GM06990 (cell line): Measurements from ENCODE around the gene RIN3.

Experiments
- DNase-seq: peaks from one replicate; pipeline ENCODE4 v3.0.0-alpha.2; 2011; ENCODE audit not compliant: insufficient read length; ENCODE audit errors: extremely low read depth
- H3K27me3 ChIP-seq: replicated peaks from 2 replicates; pipeline ENCODE4 v1.6.0; 2011; ENCODE audit warnings: low read length; ENCODE audit not compliant: control insufficient read depth, insufficient read depth
- H3K36me3 ChIP-seq: 2 replicates; pipeline ENCODE4 v1.5.1; 2011; ENCODE audit warnings: low read length; ENCODE audit not compliant: control insufficient read depth, insufficient read depth
- H3K4me3 ChIP-seq: replicated peaks from 2 replicates; pipeline ENCODE4 v1.5.1; 2011; ENCODE audit warnings: low read depth, mild to moderate bottlenecking, control low read depth, low read length
- TF ChIP-seq, protein P1 (sequence below): IDR thresholded peaks from 2 replicates; pipeline ENCODE4 v1.5.1; 2011; ENCODE audit warnings: low read length, control low read depth, mild to moderate bottlenecking, inconsistent platforms; ENCODE audit not compliant: insufficient read depth, poor library complexity, severe bottlenecking

RIN3 gene

DNA sequence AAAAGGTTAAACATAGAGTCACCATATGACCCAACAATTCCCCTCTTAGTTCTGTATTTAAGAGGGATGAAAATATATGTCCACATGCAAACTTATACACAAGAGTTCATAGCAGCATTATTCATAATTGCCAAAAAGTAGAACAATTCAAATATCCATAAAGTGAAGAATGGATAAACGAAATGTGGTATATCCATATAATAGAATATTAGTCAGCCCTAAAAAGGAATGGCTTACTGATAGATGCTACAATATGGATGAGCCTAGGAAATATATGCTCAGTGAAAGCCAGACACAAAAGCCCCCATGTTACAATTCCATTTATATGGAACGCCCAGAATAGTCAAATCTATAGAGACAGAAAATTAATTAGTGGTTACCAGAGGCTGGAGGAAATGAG, 44.1 kb upstream of the RIN3 start:
- Histone ChIP-seq H3K4me3 (no peak overlapping the region), H3K36me3 (no peaks in the 10 kb centered on the region), H3K27me3 (no peaks in the 10 kb centered on the region)
- TF ChIP-seq, protein P1, sequence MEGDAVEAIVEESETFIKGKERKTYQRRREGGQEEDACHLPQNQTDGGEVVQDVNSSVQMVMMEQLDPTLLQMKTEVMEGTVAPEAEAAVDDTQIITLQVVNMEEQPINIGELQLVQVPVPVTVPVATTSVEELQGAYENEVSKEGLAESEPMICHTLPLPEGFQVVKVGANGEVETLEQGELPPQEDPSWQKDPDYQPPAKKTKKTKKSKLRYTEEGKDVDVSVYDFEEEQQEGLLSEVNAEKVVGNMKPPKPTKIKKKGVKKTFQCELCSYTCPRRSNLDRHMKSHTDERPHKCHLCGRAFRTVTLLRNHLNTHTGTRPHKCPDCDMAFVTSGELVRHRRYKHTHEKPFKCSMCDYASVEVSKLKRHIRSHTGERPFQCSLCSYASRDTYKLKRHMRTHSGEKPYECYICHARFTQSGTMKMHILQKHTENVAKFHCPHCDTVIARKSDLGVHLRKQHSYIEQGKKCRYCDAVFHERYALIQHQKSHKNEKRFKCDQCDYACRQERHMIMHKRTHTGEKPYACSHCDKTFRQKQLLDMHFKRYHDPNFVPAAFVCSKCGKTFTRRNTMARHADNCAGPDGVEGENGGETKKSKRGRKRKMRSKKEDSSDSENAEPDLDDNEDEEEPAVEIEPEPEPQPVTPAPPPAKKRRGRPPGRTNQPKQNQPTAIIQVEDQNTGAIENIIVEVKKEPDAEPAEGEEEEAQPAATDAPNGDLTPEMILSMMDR, result no peak
- no peak for DNase-seq

DNA sequence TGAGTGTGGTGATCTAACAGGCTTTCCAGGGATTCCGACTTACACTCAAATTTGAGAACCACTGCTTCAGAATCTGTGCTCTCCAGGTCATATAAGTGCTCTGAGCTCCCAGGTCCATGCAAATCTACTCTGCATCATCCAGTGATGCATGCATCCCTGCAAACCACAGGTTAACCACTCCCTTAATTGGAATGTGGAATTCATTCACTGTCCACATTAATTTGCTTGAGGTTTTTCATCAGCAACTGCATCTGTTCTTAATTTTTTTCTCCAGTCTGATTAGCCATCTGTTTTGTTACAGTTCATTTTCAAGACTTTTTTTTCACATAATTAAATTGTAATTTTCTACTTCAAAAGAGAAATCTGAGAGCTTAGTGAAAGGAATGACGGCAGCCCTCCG, 43.4 kb upstream of the RIN3 start:
- H3K27me3 ChIP-seq, result no peaks in the 10 kb centered on the region
- H3K4me3 ChIP-seq, result no peak overlapping the region
- H3K36me3 ChIP-seq, result no peaks in the 10 kb centered on the region
- no peak for DNase-seq
- TF ChIP-seq, protein P1, result no peak

DNA sequence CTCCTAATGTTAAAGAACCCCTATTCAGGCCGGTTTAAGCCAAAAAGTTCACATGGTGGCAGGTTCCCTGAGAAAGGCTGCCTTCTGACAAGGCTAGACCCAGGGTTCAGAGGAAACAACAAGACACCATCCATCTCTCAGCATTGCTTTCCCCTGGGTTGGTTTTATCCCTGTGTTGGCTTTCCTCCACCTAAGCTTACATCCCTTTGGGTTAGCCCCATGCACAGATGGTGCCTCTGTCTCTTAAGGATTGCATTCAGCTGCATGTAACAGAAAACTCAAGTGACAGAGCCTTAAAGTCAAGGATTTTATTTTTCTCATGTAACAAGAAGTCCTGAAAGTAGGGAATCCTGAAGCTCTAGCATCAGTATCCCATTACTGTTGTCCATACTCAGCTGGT, 42.8 kb upstream of the RIN3 start:
- TF ChIP-seq, protein P1, result no peak
- H3K27me3 ChIP-seq, result no peaks in the 10 kb centered on the region
- DNase-seq, result no peak

DNA sequence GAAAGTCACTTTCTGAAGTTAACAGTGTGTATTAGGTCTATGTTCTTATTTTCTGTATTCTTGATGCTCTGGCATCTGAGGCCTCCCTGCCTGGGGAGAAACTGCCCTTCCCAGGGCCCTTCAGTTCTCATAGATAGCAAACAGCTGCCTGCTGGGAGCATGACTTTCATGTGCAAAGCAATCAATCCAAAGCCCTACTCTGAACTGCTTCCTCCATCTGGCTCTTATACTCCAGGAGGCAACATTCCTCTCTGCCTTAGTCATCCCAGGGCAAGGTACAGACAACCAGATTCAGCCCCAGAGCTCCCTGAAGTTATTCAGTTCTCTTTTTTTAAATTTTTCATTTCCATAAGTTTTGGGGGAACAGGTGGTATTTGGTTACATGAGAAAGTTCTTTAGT, 41.7 kb upstream of the RIN3 start:
- DNase-seq, result no peak
- no peaks in the 10 kb centered on the region for H3K27me3 ChIP-seq
- H3K4me3 ChIP-seq, result no peak overlapping the region
- TF ChIP-seq, protein P1, result no peak
- H3K36me3 ChIP-seq, result no peaks in the 10 kb centered on the region

More for the DNA sequence above, 42.8 kb upstream of the RIN3 start:
- Histone ChIP-seq H3K4me3 (no peak overlapping the region), H3K36me3 (no peaks in the 10 kb centered on the region)

DNA sequence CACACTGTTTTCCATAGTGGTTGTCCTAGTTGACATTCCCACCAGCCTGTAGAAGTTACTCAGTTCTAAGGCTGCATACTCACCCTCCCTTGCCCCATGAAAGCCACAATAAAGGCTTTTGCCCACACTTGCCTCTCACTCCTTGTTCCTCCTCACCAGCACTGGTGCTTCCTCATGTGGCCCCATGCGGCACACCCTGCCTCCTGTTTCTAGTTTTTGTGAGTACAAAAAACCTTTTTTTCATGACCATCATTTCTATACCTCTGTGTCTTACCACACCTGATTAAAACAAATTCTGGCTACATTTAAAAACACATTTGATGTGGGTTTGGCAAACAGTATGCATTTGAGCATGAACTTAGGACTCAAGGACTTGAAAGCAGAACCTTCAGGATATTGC, 40.7 kb upstream of the RIN3 start:
- Histone ChIP-seq H3K27me3 (no peaks in the 10 kb centered on the region), H3K4me3 (no peak overlapping the region), H3K36me3 (no peaks in the 10 kb centered on the region)
- no peak for DNase-seq
- TF ChIP-seq, protein P1, result no peak

DNA sequence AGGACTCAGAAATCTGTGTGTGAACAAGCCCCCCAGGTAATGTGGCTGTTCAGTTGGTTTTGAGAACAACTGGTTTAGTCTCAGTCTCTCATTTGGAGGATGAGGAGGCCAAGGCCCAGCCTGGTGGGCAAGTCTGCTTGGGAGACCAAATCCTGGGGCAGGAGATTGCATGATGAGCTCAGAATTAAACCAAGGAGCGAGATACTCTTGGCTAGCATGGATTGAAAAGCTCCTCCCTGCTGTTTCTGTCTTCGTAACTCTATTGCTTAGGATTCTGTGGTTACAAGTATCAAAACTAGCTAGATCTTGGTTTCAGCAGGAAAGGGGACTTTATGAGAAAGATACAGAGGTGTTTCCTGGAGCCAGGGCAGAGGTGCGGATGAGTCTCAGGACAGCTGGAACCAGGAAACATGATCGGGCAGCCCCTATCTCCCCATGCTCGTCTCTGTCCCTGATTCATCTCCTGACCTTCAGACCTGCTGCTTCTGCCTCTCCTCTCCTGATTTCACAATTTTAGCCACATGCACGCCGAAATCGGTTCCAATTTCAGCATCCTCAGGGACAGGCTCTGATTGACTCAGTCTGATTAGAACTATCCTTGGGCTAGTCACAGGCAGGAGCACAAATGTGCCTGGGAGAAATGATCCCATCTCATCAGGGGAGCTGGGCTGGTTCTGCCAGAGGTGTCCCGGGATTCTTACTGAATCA, 40.2 kb upstream of the RIN3 start:
- DNase-seq, result no peak
- Histone ChIP-seq H3K4me3 (no peak overlapping the region), H3K36me3 (no peaks in the 10 kb centered on the region), H3K27me3 (no peaks in the 10 kb centered on the region)
- TF ChIP-seq, protein P1, result no peak
